Activated CD4-positive, alpha-beta T cell treated with anti-CD3 and anti-CD28 coated beads for 24 hours (primary cell): ENCODE measurements around the gene COP1.
"Not testable (repeated sequence)": the region's sequence is repeated elsewhere in the genome, so short reads cannot be mapped to it uniquely, and the experiment has no call there.

Experiments
- DNase-seq, 2 donors: peaks; one replicate each; pipeline ENCODE4 v3.0.0-alpha.2; 2020; ENCODE audit warnings: low read depth in 2 of 2

Gene COP1

GRCh38 chr1:176134666-176135065 is 72.4 kb downstream of the COP1 start:
- no peak for DNase-seq

GRCh38 chr1:176122282-176122681 is 84.8 kb downstream of the COP1 start:
- no peak for DNase-seq

- DNase-seq = no peak
Observed at GRCh38 chr1:176119549-176119948, 87.5 kb downstream of the COP1 start.

GRCh38 chr1:176118985-176119384 is 88.1 kb downstream of the COP1 start:
- DNase-seq = no peak

- DNase-seq = no peak
Observed at GRCh38 chr1:176111835-176112234, 95.3 kb downstream of the COP1 start.

GRCh38 chr1:176110203-176110602 is 96.9 kb downstream of the COP1 start:
- no peak for DNase-seq

GRCh38 chr1:176102768-176103350 is 104.2 kb downstream of the COP1 start:
- no peak for DNase-seq

- no peak for DNase-seq
Observed at GRCh38 chr1:176101951-176102642, 105.0 kb downstream of the COP1 start.

- DNase-seq = no peak
Observed at GRCh38 chr1:176098560-176098959, 108.5 kb downstream of the COP1 start.

GRCh38 chr1:176096015-176096414 is 111.1 kb downstream of the COP1 start:
- DNase-seq = no peak

- no peak for DNase-seq
Observed at GRCh38 chr1:176090766-176091165, 116.3 kb downstream of the COP1 start.

- not testable (repeated sequence) for DNase-seq
Observed at GRCh38 chr1:176087746-176088145, 119.3 kb downstream of the COP1 start.

GRCh38 chr1:176073524-176074157 is 133.4 kb downstream of the COP1 start:
- peak in 1 of 2 donors; percentile 25 for DNase-seq

- DNase-seq = no peak
Observed at GRCh38 chr1:176068901-176069300, 138.2 kb downstream of the COP1 start.

- no peak for DNase-seq
Observed at GRCh38 chr1:176068256-176068655, 138.8 kb downstream of the COP1 start.

- no peak for DNase-seq
Observed at GRCh38 chr1:176066709-176067108, 140.4 kb downstream of the COP1 start.

- DNase-seq = no peak
Observed at GRCh38 chr1:176058686-176059085, 148.4 kb downstream of the COP1 start.

- DNase-seq = no peak
Observed at GRCh38 chr1:176056312-176056711, 150.8 kb downstream of the COP1 start.

- DNase-seq = no peak
Observed at GRCh38 chr1:176055398-176055797, 151.7 kb downstream of the COP1 start.

GRCh38 chr1:176051902-176052518 is 155.1 kb downstream of the COP1 start:
- no peak for DNase-seq

GRCh38 chr1:176051402-176051801 is 155.7 kb downstream of the COP1 start:
- DNase-seq = no peak

GRCh38 chr1:176049582-176049981 is 157.5 kb downstream of the COP1 start:
- DNase-seq = no peak

- no peak for DNase-seq
Observed at GRCh38 chr1:176046926-176047325, 160.2 kb downstream of the COP1 start.
